ENCODE data around the gene BDP1.

DNA sequence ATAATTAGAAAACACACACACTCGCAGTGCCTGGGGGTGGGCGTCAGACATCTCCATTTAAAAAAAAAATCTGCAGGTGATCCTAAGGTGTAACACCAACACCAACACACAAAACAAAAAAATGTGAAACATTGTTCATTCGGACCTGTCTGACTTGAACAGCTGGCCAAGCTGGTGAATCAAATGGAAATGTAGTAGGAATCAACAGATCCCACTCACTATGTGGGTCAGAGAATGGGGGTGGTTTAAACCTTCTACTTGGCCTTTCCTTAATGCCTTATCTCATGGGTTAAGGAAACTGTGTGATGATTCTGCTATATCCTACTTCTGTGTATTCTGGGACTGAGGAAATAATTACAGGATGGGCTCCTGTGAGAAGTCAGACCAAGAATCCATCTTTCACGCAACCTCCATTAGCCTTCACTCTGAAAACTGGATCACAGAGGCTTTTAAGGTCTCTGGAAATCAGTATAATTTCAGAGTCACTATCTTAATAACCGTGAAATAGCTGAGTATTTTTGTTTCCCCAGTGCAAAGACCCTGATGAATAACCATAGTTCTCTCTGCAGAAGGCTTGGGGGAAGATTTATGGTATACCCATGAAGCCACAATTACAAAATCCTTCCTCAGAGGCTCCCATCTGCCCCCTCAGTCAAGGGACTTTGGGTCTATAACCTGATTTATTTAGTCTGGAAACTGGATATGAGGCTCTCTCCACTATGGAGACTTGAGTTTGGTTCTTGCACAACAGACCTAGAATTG is 114.5 kb downstream of the BDP1 start:
- TF ChIP-seq EZH2 (IDR thresholded peaks at IDR 0.05; ENCODE audit: insufficient read depth, poor library complexity, severe bottlenecking) (no peak), EZH2phosphoT487 (IDR thresholded peaks at IDR 0.05; ENCODE audit: insufficient read depth, low read depth) (no peak)

All from GM23248 (cell line).